OCI-M1 (cell line): ENCODE results near the gene MICALL2.

Experiments
- DNase-seq: peaks from one replicate; lab custom pipeline; 2025; lab: John Stamatoyannopoulos, UW

The MICALL2 gene

GRCh38 chr7:1493129-1493528, 33.9 kb upstream of the MICALL2 start:
- no peak for DNase-seq

- no peak for DNase-seq
Observed at GRCh38 chr7:1492640-1493039, 33.4 kb upstream of the MICALL2 start.

GRCh38 chr7:1492221-1492620, 33.0 kb upstream of the MICALL2 start:
- DNase-seq: no peak

GRCh38 chr7:1490837-1491236, 31.6 kb upstream of the MICALL2 start:
- no peak for DNase-seq

- no peak for DNase-seq
Observed at GRCh38 chr7:1489336-1489735, 30.1 kb upstream of the MICALL2 start.

- no peak for DNase-seq
Observed at GRCh38 chr7:1488016-1488415, 28.7 kb upstream of the MICALL2 start.

GRCh38 chr7:1487466-1487865, 28.2 kb upstream of the MICALL2 start:
- no peak for DNase-seq

- no peak for DNase-seq
Observed at GRCh38 chr7:1486571-1486970, 27.3 kb upstream of the MICALL2 start.

- no peak for DNase-seq
Observed at GRCh38 chr7:1485156-1485555, 25.9 kb upstream of the MICALL2 start.

GRCh38 chr7:1484569-1484968, 25.3 kb upstream of the MICALL2 start:
- no peak for DNase-seq

GRCh38 chr7:1483536-1484505, 24.6 kb upstream of the MICALL2 start:
- DNase-seq: no peak

GRCh38 chr7:1483079-1483478, 23.8 kb upstream of the MICALL2 start:
- DNase-seq: no peak

GRCh38 chr7:1481300-1481699, 22.0 kb upstream of the MICALL2 start:
- no peak for DNase-seq

GRCh38 chr7:1480670-1481069, 21.4 kb upstream of the MICALL2 start:
- no peak for DNase-seq

- no peak for DNase-seq
Observed at GRCh38 chr7:1479287-1479686, 20.0 kb upstream of the MICALL2 start.

GRCh38 chr7:1478480-1478879, 19.2 kb upstream of the MICALL2 start:
- no peak for DNase-seq

- no peak for DNase-seq
Observed at GRCh38 chr7:1476859-1477258, 17.6 kb upstream of the MICALL2 start.

GRCh38 chr7:1475991-1476390, 16.7 kb upstream of the MICALL2 start:
- DNase-seq: no peak

- no peak for DNase-seq
Observed at GRCh38 chr7:1475393-1475792, 16.1 kb upstream of the MICALL2 start.

- no peak for DNase-seq
Observed at GRCh38 chr7:1474736-1475135, 15.5 kb upstream of the MICALL2 start.

- DNase-seq: peak; percentile 82
Observed at GRCh38 chr7:1473864-1474512, 14.7 kb upstream of the MICALL2 start.

- DNase-seq: no peak
Observed at GRCh38 chr7:1470901-1471300, 11.6 kb upstream of the MICALL2 start.

- DNase-seq: no peak
Observed at GRCh38 chr7:1468643-1469298, 9.5 kb upstream of the MICALL2 start.
